ENCODE results near the gene CACNA2D1.

DNA sequence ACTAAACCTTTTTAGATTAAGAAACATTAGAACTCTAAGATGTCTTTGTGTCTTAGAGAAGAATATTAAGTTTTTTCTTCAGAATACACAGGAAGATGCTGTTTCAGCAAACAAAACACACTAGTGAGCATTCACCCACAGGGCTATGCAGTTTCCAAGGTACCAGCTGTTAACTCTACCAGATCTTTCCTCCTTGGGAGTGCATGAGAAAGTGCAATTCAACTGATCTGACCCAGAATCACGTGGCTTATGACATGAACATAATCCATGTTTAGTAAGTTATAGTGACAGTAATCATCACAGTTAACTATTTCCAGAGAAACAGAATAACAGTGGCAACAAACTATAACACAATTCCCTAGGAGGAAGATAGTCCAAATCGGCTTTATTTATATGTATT, 270.7 kb downstream of the CACNA2D1 start:
- TF ChIP-seq POLR2A (IDR thresholded peaks at IDR 0.05), result no peak
- TF ChIP-seq, protein P1, sequence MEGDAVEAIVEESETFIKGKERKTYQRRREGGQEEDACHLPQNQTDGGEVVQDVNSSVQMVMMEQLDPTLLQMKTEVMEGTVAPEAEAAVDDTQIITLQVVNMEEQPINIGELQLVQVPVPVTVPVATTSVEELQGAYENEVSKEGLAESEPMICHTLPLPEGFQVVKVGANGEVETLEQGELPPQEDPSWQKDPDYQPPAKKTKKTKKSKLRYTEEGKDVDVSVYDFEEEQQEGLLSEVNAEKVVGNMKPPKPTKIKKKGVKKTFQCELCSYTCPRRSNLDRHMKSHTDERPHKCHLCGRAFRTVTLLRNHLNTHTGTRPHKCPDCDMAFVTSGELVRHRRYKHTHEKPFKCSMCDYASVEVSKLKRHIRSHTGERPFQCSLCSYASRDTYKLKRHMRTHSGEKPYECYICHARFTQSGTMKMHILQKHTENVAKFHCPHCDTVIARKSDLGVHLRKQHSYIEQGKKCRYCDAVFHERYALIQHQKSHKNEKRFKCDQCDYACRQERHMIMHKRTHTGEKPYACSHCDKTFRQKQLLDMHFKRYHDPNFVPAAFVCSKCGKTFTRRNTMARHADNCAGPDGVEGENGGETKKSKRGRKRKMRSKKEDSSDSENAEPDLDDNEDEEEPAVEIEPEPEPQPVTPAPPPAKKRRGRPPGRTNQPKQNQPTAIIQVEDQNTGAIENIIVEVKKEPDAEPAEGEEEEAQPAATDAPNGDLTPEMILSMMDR (IDR thresholded peaks at IDR 0.05), result no peak
